HepG2 (cell line): ENCODE data around the gene ZBP1. TPM values are rescaled to one million over a fixed set of nuclear protein-coding genes. Genes with fewer than 3 reads are reported as not detected.

Source experiments
- CBX2 ChIP-seq, 2 experiments: fragments of 200-600 bp in 1 of 2; sonication (generic); formaldehyde crosslinking in 1 of 2; IDR thresholded peaks; 2 replicates each; pipeline versions ENCODE4 v1.7.0 to v1.8.1; 2018 to 2022; ENCODE audit warnings: low read depth in 2 of 2, low read length in 1 of 2, mild to moderate bottlenecking in 1 of 2, missing genetic modification reagents in 1 of 2
- ELF1 ChIP-seq: sonication (generic); formaldehyde crosslinking; IDR thresholded peaks from 2 replicates; pipeline ENCODE4 v1.4.0; 2020; ENCODE audit warnings: missing genetic modification reagents
- FOSL1 ChIP-seq: sonication (generic); formaldehyde crosslinking; IDR thresholded peaks from 2 replicates; pipeline ENCODE4 v1.9.0; 2021; ENCODE audit warnings: missing genetic modification reagents, borderline replicate concordance
- FOXO4 ChIP-seq: sonication (generic); formaldehyde crosslinking; conservative IDR thresholded peaks from 2 replicates; pipeline ENCODE4 v1.8.1; 2023; ENCODE audit warnings: missing genetic modification reagents
- LCORL ChIP-seq, 2 experiments: fragments of 450-650 bp in 1 of 2; sonication (generic) in 1 of 2; formaldehyde crosslinking in 1 of 2; IDR thresholded peaks; 2 replicates each; pipeline versions ENCODE4 v1.5.0 to v1.6.1; 2017 to 2020; ENCODE audit warnings: antibody characterized with exemption in 1 of 2, missing genetic modification reagents in 1 of 2
- MED8 ChIP-seq: sonication (generic); formaldehyde crosslinking; IDR thresholded peaks from 2 replicates; pipeline ENCODE4 v1.8.1; 2023; ENCODE audit warnings: mild to moderate bottlenecking, missing genetic modification reagents; ENCODE audit not compliant: insufficient replicate concordance
- NFRKB ChIP-seq: fragments of 450-650 bp; IDR thresholded peaks from 2 replicates; pipeline ENCODE4 v1.6.1; 2017
- NONO ChIP-seq, 2 experiments: fragments of 450-650 bp in 1 of 2; sonication (generic) in 1 of 2; formaldehyde crosslinking in 1 of 2; IDR thresholded peaks in 1 of 2; conservative IDR thresholded peaks in 1 of 2; 2 replicates each; pipeline versions ENCODE4 v1.6.1 to v1.8.0; 2017 to 2022; ENCODE audit warnings: mild to moderate bottlenecking in 1 of 2, missing genetic modification reagents in 1 of 2, moderate library complexity in 1 of 2
- PLSCR1 ChIP-seq: sonication (generic); formaldehyde crosslinking; IDR thresholded peaks from 2 replicates; pipeline ENCODE4 v1.5.0; 2020; ENCODE audit warnings: missing genetic modification reagents, mild to moderate bottlenecking, borderline replicate concordance
- SKI ChIP-seq: fragments of 450-650 bp; IDR thresholded peaks from one replicate; pipeline ENCODE4 v1.6.1; 2018; ENCODE audit warnings: mild to moderate bottlenecking; ENCODE audit not compliant: partially characterized antibody
- TFAP4 ChIP-seq: sonication (generic); IDR thresholded peaks from 2 replicates; pipeline ENCODE4 v1.6.1; 2016; ENCODE audit warnings: low read depth, borderline replicate concordance
- THAP9 ChIP-seq: sonication (generic); formaldehyde crosslinking; IDR thresholded peaks from 2 replicates; pipeline ENCODE4; 2020; ENCODE audit warnings: missing genetic modification reagents, mild to moderate bottlenecking, borderline replicate concordance
- TOE1 ChIP-seq: sonication (generic); formaldehyde crosslinking; IDR thresholded peaks from 2 replicates; pipeline ENCODE4 v1.4.0; 2020; ENCODE audit warnings: mild to moderate bottlenecking, missing genetic modification reagents
- XRCC5 ChIP-seq: fragments of 200-400 bp; formaldehyde crosslinking; optimal IDR thresholded peaks from 2 replicates; pipeline ENCODE3; 2017; ENCODE audit warnings: mild to moderate bottlenecking, low read length
- YY1 ChIP-seq: IDR thresholded peaks from 2 replicates; pipeline ENCODE4 v1.6.1; 2011; ENCODE audit warnings: low read length, low read depth, moderate library complexity, mild to moderate bottlenecking; ENCODE audit not compliant: insufficient read depth, insufficient replicate concordance
- ZMAT3 ChIP-seq: sonication (generic); formaldehyde crosslinking; conservative IDR thresholded peaks from 2 replicates; pipeline ENCODE4 v1.7.0; 2021; ENCODE audit warnings: missing genetic modification reagents
- ZMYM3 ChIP-seq: sonication (generic); formaldehyde crosslinking; IDR thresholded peaks from 2 replicates; pipeline ENCODE4 v1.5.1; 2020; ENCODE audit warnings: mild to moderate bottlenecking, missing genetic modification reagents
- ZNF20 ChIP-seq: sonication (generic); formaldehyde crosslinking; IDR thresholded peaks from 2 replicates; pipeline ENCODE4 v1.4.0; 2020; ENCODE audit warnings: mild to moderate bottlenecking, moderate library complexity, missing genetic modification reagents
- ZNF251 ChIP-seq: sonication (generic); formaldehyde crosslinking; IDR thresholded peaks from 2 replicates; pipeline ENCODE4 v1.9.0; 2021; ENCODE audit warnings: mild to moderate bottlenecking, missing genetic modification reagents
- ZNF33A ChIP-seq: sonication (generic); formaldehyde crosslinking; IDR thresholded peaks from 2 replicates; pipeline ENCODE4 v1.5.1; 2020; ENCODE audit warnings: missing genetic modification reagents, mild to moderate bottlenecking, moderate library complexity, borderline replicate concordance
- ZNF563 ChIP-seq: sonication (generic); formaldehyde crosslinking; IDR thresholded peaks from 2 replicates; pipeline ENCODE4 v1.8.0; 2022; ENCODE audit warnings: mild to moderate bottlenecking, moderate library complexity, missing genetic modification reagents
- ZNF567 ChIP-seq: sonication (generic); formaldehyde crosslinking; IDR thresholded peaks from 2 replicates; pipeline ENCODE4 v1.8.1; 2023; ENCODE audit warnings: mild to moderate bottlenecking, missing genetic modification reagents, borderline replicate concordance
- ZNF788 ChIP-seq: sonication (generic); formaldehyde crosslinking; IDR thresholded peaks from 2 replicates; pipeline ENCODE4 v1.5.0; 2020; ENCODE audit warnings: mild to moderate bottlenecking, missing genetic modification reagents, borderline replicate concordance
- polyA plus RNA-seq, 8 experiments: library from polyadenylated mRNA; depleted of rRNA in 3 of 8; stranded (reverse) in 7 of 8; unstranded in 1 of 8; fragments of >200 nt; fragmentation: Illumina TruSeq in 4 of 8; extraction: Trizol in 4 of 8; gene quantifications; 2 replicates each; pipeline versions ENCODE4 v1.2.1 to v1.2.3, GENCODE V29; 2011 to 2016; ENCODE audit warnings: low read depth in 4 of 8, missing spikeins in 1 of 8, mixed read lengths in 1 of 8; ENCODE audit not compliant: insufficient read depth in 1 of 8
- total RNA-seq, 5 experiments: library from RNA; depleted of rRNA; stranded (reverse); fragments of >200 nt; fragmentation: Illumina TruSeq; extraction: Trizol; gene quantifications; 2 replicates each; pipeline ENCODE4 v1.2.3, GENCODE V29; 2016; ENCODE audit warnings: low read depth in 1 of 5

Gene ZBP1
- total and polyA plus RNA-seq, 2 of the 13 experiments (the other 11 are each of a cell fraction or from before 2014, with no cell fraction given), result not detected

GRCh38 chr20:57570145-57570850 is 49.9 kb downstream of the ZBP1 start (continued):
- TF ChIP-seq THAP9 (CRISPR knock-in tag) (no peak), SKI (peak; percentile 23), ZNF33A (peak; percentile 24; the same call in 1 of the 2 replicates), ZNF567 (CRISPR knock-in tag) (peak; percentile 42; the same call in 1 of the 2 replicates), MED8 (CRISPR knock-in tag) (no peak), FOSL1 (CRISPR knock-in tag) (0 out of 2 replicates have a peak, but pooled peaks have one; percentile 13), ZNF788 (CRISPR knock-in tag) (no peak), PLSCR1 (CRISPR knock-in tag) (no peak), XRCC5 (no peak), NFRKB (no peak), NONO (IDR thresholded peaks at IDR 0.05) (no peak), NONO (CRISPR knock-in tag; conservative IDR thresholded peaks at IDR 0.05) (no peak), CBX2 (IDR thresholded peaks at IDR 0.05; ENCODE audit: low read depth, low read length) (peak; percentile 68; the same call in 1 of the 2 replicates), CBX2 (CRISPR knock-in tag; IDR thresholded peaks at IDR 0.05; ENCODE audit: low read depth) (no peak), YY1 (no peak), ELF1 (CRISPR knock-in tag) (0 out of 2 replicates have a peak, but pooled peaks have one; percentile 16), TFAP4 (no peak), ZNF251 (CRISPR knock-in tag) (no peak), LCORL (IDR thresholded peaks at IDR 0.05) (no peak), LCORL (CRISPR knock-in tag; IDR thresholded peaks at IDR 0.05) (0 out of 2 replicates have a peak, but pooled peaks have one; percentile 27), ZMAT3 (CRISPR knock-in tag) (0 out of 2 replicates have a peak, but pooled peaks have one; percentile 39), ZNF563 (CRISPR knock-in tag) (no peak), TOE1 (CRISPR knock-in tag) (no peak), FOXO4 (CRISPR knock-in tag) (0 out of 2 replicates have a peak, but pooled peaks have one; percentile 59), ZMYM3 (CRISPR knock-in tag) (peak; percentile 18; the same call in 1 of the 2 replicates), ZNF20 (CRISPR knock-in tag) (no peak)
